ENCODE measurements around the gene HSPA1L. TPM values are rescaled to one million over a fixed set of nuclear protein-coding genes. Genes with fewer than 3 reads are reported as not detected.

The HSPA1L gene
- polyA plus RNA-seq, 2 of the 4 experiments (the other 2 are of a cell fraction) = 1.2 to 1.7 TPM

GRCh38 chr6:31760790-31761189, 54.3 kb downstream of the HSPA1L start (continued):
- no peak for TF ChIP-seq EHMT2 (IDR thresholded peaks at IDR 0.05; ENCODE audit: low read depth)

Small RNA genes within 50 kb of the gene (small RNA-seq; reads per million reads assigned to genes)
- gene MSH5-SAPCD1 = 0 reads per million in 6 experiments
- gene RF00019 = 0 reads per million in 6 experiments
- 0 reads per million in 6 experiments for gene SAPCD1
- 3.1 to 146 (median 45.1) reads per million in 6 experiments for gene SNORD48
- 0 reads per million in 6 experiments for gene SNORD52

Other genes with a start within 250 kb of the HSPA1L start
Only the 30 nearest of the 40 such genes appear.
- gene BAG6, start 162.6 kb downstream of the HSPA1L start, polyA plus RNA-seq (2011; rRNA removed) = 50.4 and 59.4 TPM in 2 replicates
- 107 to 123 TPM (median 121 TPM) in 3 replicates for gene BAG6, start 162.6 kb downstream of the HSPA1L start, polyA plus RNA-seq (2017; fragmentation: RNase III; extraction: RNeasy Plus Mini Kit Qiagen cat#74134 plus additional on column Dnase treatment)
- 2.6 and 4.1 TPM in 2 replicates for gene APOM, start 159.4 kb downstream of the HSPA1L start, polyA plus RNA-seq (2011; rRNA removed)
- 1.5 to 2.1 TPM (median 1.9 TPM) in 3 replicates for gene APOM, start 159.4 kb downstream of the HSPA1L start, polyA plus RNA-seq (2017; fragmentation: RNase III; extraction: RNeasy Plus Mini Kit Qiagen cat#74134 plus additional on column Dnase treatment)
- gene C6orf47, start 154.5 kb downstream of the HSPA1L start, polyA plus RNA-seq (2011; rRNA removed) = 6.0 and 6.1 TPM in 2 replicates
- gene C6orf47, start 154.5 kb downstream of the HSPA1L start, polyA plus RNA-seq (2017; fragmentation: RNase III; extraction: RNeasy Plus Mini Kit Qiagen cat#74134 plus additional on column Dnase treatment) = 10.7 to 13.6 TPM (median 11.9 TPM) in 3 replicates
- gene GPANK1, start 150.3 kb downstream of the HSPA1L start, polyA plus RNA-seq (2011; rRNA removed) = 10.0 and 11.0 TPM in 2 replicates
- 9.7 to 11.7 TPM (median 11.0 TPM) in 3 replicates for gene GPANK1, start 150.3 kb downstream of the HSPA1L start, polyA plus RNA-seq (2017; fragmentation: RNase III; extraction: RNeasy Plus Mini Kit Qiagen cat#74134 plus additional on column Dnase treatment)
- gene CSNK2B, start 149.2 kb downstream of the HSPA1L start, polyA plus RNA-seq (2011; rRNA removed) = 41.8 and 61.0 TPM in 2 replicates
- 134 to 141 TPM (median 141 TPM) in 3 replicates for gene CSNK2B, start 149.2 kb downstream of the HSPA1L start, polyA plus RNA-seq (2017; fragmentation: RNase III; extraction: RNeasy Plus Mini Kit Qiagen cat#74134 plus additional on column Dnase treatment)
- gene LY6G5B, start 145.3 kb downstream of the HSPA1L start, polyA plus RNA-seq (2011; rRNA removed) = 5.9 and 6.7 TPM in 2 replicates
- 9.0 to 12.3 TPM (median 9.9 TPM) in 3 replicates for gene LY6G5B, start 145.3 kb downstream of the HSPA1L start, polyA plus RNA-seq (2017; fragmentation: RNase III; extraction: RNeasy Plus Mini Kit Qiagen cat#74134 plus additional on column Dnase treatment)
- 1.2 and 1.6 TPM in 2 replicates for gene LY6G5C, start 134.2 kb downstream of the HSPA1L start, polyA plus RNA-seq (2011; rRNA removed)
- 1.5 to 1.9 TPM (median 1.6 TPM) in 3 replicates for gene LY6G5C, start 134.2 kb downstream of the HSPA1L start, polyA plus RNA-seq (2017; fragmentation: RNase III; extraction: RNeasy Plus Mini Kit Qiagen cat#74134 plus additional on column Dnase treatment)
- gene ABHD16A, start 112.0 kb downstream of the HSPA1L start, polyA plus RNA-seq (2011; rRNA removed) = 22.3 and 22.6 TPM in 2 replicates
- gene ABHD16A, start 112.0 kb downstream of the HSPA1L start, polyA plus RNA-seq (2017; fragmentation: RNase III; extraction: RNeasy Plus Mini Kit Qiagen cat#74134 plus additional on column Dnase treatment) = 14.5 to 16.6 TPM (median 16.2 TPM) in 3 replicates
- gene LY6G6F, start 108.4 kb downstream of the HSPA1L start, polyA plus RNA-seq (2011; rRNA removed) = not detected in 2 replicates
- gene LY6G6F, start 108.4 kb downstream of the HSPA1L start, polyA plus RNA-seq (2017; fragmentation: RNase III; extraction: RNeasy Plus Mini Kit Qiagen cat#74134 plus additional on column Dnase treatment) = not detected in 3 replicates
- gene LY6G6D, start 99.9 kb downstream of the HSPA1L start, polyA plus RNA-seq (2011; rRNA removed) = not detected in 2 replicates
- gene LY6G6D, start 99.9 kb downstream of the HSPA1L start, polyA plus RNA-seq (2017; fragmentation: RNase III; extraction: RNeasy Plus Mini Kit Qiagen cat#74134 plus additional on column Dnase treatment) = not detected in 3 replicates
- 0.08 and 0.11 TPM in 2 replicates for gene LY6G6C, start 93.5 kb downstream of the HSPA1L start, polyA plus RNA-seq (2011; rRNA removed)
- 0.11 to 0.21 TPM in 2 of 3 replicates, not detected in the other for gene LY6G6C, start 93.5 kb downstream of the HSPA1L start, polyA plus RNA-seq (2017; fragmentation: RNase III; extraction: RNeasy Plus Mini Kit Qiagen cat#74134 plus additional on column Dnase treatment)
- not detected in 2 replicates for gene MPIG6B, start 91.9 kb downstream of the HSPA1L start, polyA plus RNA-seq (2011; rRNA removed)
- gene MPIG6B, start 91.9 kb downstream of the HSPA1L start, polyA plus RNA-seq (2017; fragmentation: RNase III; extraction: RNeasy Plus Mini Kit Qiagen cat#74134 plus additional on column Dnase treatment) = not detected in 3 replicates
- 19.3 and 20.6 TPM in 2 replicates for gene DDAH2, start 86.0 kb downstream of the HSPA1L start, polyA plus RNA-seq (2011; rRNA removed)
- gene DDAH2, start 86.0 kb downstream of the HSPA1L start, polyA plus RNA-seq (2017; fragmentation: RNase III; extraction: RNeasy Plus Mini Kit Qiagen cat#74134 plus additional on column Dnase treatment) = 44.8 to 57.3 TPM (median 54.5 TPM) in 3 replicates
- 346 and 397 TPM in 2 replicates for gene CLIC1, start 78.8 kb downstream of the HSPA1L start, polyA plus RNA-seq (2011; rRNA removed)
- 249 to 283 TPM (median 251 TPM) in 3 replicates for gene CLIC1, start 78.8 kb downstream of the HSPA1L start, polyA plus RNA-seq (2017; fragmentation: RNase III; extraction: RNeasy Plus Mini Kit Qiagen cat#74134 plus additional on column Dnase treatment)
- 36.5 and 42.6 TPM in 2 replicates for gene MSH5, start 75.3 kb downstream of the HSPA1L start, polyA plus RNA-seq (2011; rRNA removed)
- 17.1 to 18.8 TPM (median 17.4 TPM) in 3 replicates for gene MSH5, start 75.3 kb downstream of the HSPA1L start, polyA plus RNA-seq (2017; fragmentation: RNase III; extraction: RNeasy Plus Mini Kit Qiagen cat#74134 plus additional on column Dnase treatment)
- gene SAPCD1, start 52.6 kb downstream of the HSPA1L start, polyA plus RNA-seq (2011; rRNA removed) = 3.3 and 6.9 TPM in 2 replicates
- gene SAPCD1, start 52.6 kb downstream of the HSPA1L start, polyA plus RNA-seq (2017; fragmentation: RNase III; extraction: RNeasy Plus Mini Kit Qiagen cat#74134 plus additional on column Dnase treatment) = 5.8 to 7.5 TPM (median 7.1 TPM) in 3 replicates
- 1.1 TPM in 2 replicates for gene VWA7, start 38.0 kb downstream of the HSPA1L start, polyA plus RNA-seq (2011; rRNA removed)
- 0.95 to 1.1 TPM (median 0.98 TPM) in 3 replicates for gene VWA7, start 38.0 kb downstream of the HSPA1L start, polyA plus RNA-seq (2017; fragmentation: RNase III; extraction: RNeasy Plus Mini Kit Qiagen cat#74134 plus additional on column Dnase treatment)
- gene VARS1, start 19.5 kb downstream of the HSPA1L start, polyA plus RNA-seq (2011; rRNA removed) = 17.7 and 24.7 TPM in 2 replicates
- 57.2 to 58.4 TPM (median 58.3 TPM) in 3 replicates for gene VARS1, start 19.5 kb downstream of the HSPA1L start, polyA plus RNA-seq (2017; fragmentation: RNase III; extraction: RNeasy Plus Mini Kit Qiagen cat#74134 plus additional on column Dnase treatment)
- gene LSM2, start 8.3 kb downstream of the HSPA1L start, polyA plus RNA-seq (2011; rRNA removed) = 54.7 and 73.8 TPM in 2 replicates
- gene LSM2, start 8.3 kb downstream of the HSPA1L start, polyA plus RNA-seq (2017; fragmentation: RNase III; extraction: RNeasy Plus Mini Kit Qiagen cat#74134 plus additional on column Dnase treatment) = 58.9 to 65.3 TPM (median 59.6 TPM) in 3 replicates
- gene HSPA1A, start 260 bp upstream of the HSPA1L start, polyA plus RNA-seq (2011; rRNA removed) = 88.2 and 122 TPM in 2 replicates
- gene HSPA1A, start 260 bp upstream of the HSPA1L start, polyA plus RNA-seq (2017; fragmentation: RNase III; extraction: RNeasy Plus Mini Kit Qiagen cat#74134 plus additional on column Dnase treatment) = 129 to 204 TPM (median 194 TPM) in 3 replicates
- 52.7 and 70.6 TPM in 2 replicates for gene HSPA1B, start 12.5 kb upstream of the HSPA1L start, polyA plus RNA-seq (2011; rRNA removed)
- 56.7 to 125 TPM (median 98.6 TPM) in 3 replicates for gene HSPA1B, start 12.5 kb upstream of the HSPA1L start, polyA plus RNA-seq (2017; fragmentation: RNase III; extraction: RNeasy Plus Mini Kit Qiagen cat#74134 plus additional on column Dnase treatment)
- 15.8 and 20.6 TPM in 2 replicates for gene NEU1, start 47.5 kb upstream of the HSPA1L start, polyA plus RNA-seq (2011; rRNA removed)
- 12.8 to 19.2 TPM (median 16.0 TPM) in 3 replicates for gene NEU1, start 47.5 kb upstream of the HSPA1L start, polyA plus RNA-seq (2017; fragmentation: RNase III; extraction: RNeasy Plus Mini Kit Qiagen cat#74134 plus additional on column Dnase treatment)
- 0.24 and 0.27 TPM in 2 replicates for gene SLC44A4, start 63.7 kb upstream of the HSPA1L start, polyA plus RNA-seq (2011; rRNA removed)
- not detected in 3 replicates for gene SLC44A4, start 63.7 kb upstream of the HSPA1L start, polyA plus RNA-seq (2017; fragmentation: RNase III; extraction: RNeasy Plus Mini Kit Qiagen cat#74134 plus additional on column Dnase treatment)
- 15.4 and 16.4 TPM in 2 replicates for gene EHMT2, start 82.4 kb upstream of the HSPA1L start, polyA plus RNA-seq (2011; rRNA removed)
- 27.0 to 32.3 TPM (median 30.9 TPM) in 3 replicates for gene EHMT2, start 82.4 kb upstream of the HSPA1L start, polyA plus RNA-seq (2017; fragmentation: RNase III; extraction: RNeasy Plus Mini Kit Qiagen cat#74134 plus additional on column Dnase treatment)
- gene ZBTB12, start 86.8 kb upstream of the HSPA1L start, polyA plus RNA-seq (2011; rRNA removed) = 2.2 and 2.9 TPM in 2 replicates
- 8.4 to 10.1 TPM (median 10.0 TPM) in 3 replicates for gene ZBTB12, start 86.8 kb upstream of the HSPA1L start, polyA plus RNA-seq (2017; fragmentation: RNase III; extraction: RNeasy Plus Mini Kit Qiagen cat#74134 plus additional on column Dnase treatment)
- 0.83 and 0.87 TPM in 2 replicates for gene C2, start 112.4 kb upstream of the HSPA1L start, polyA plus RNA-seq (2011; rRNA removed)
- 0.22 to 0.41 TPM (median 0.36 TPM) in 3 replicates for gene C2, start 112.4 kb upstream of the HSPA1L start, polyA plus RNA-seq (2017; fragmentation: RNase III; extraction: RNeasy Plus Mini Kit Qiagen cat#74134 plus additional on column Dnase treatment)
- 5.6 and 8.6 TPM in 2 replicates for gene CFB, start 130.8 kb upstream of the HSPA1L start, polyA plus RNA-seq (2011; rRNA removed)
- 2.7 to 4.9 TPM (median 4.4 TPM) in 3 replicates for gene CFB, start 130.8 kb upstream of the HSPA1L start, polyA plus RNA-seq (2017; fragmentation: RNase III; extraction: RNeasy Plus Mini Kit Qiagen cat#74134 plus additional on column Dnase treatment)
- 54.1 and 64.2 TPM in 2 replicates for gene NELFE, start 143.7 kb upstream of the HSPA1L start, polyA plus RNA-seq (2011; rRNA removed)
- 70.6 to 73.6 TPM (median 72.4 TPM) in 3 replicates for gene NELFE, start 143.7 kb upstream of the HSPA1L start, polyA plus RNA-seq (2017; fragmentation: RNase III; extraction: RNeasy Plus Mini Kit Qiagen cat#74134 plus additional on column Dnase treatment)
- gene SKIC2, start 143.9 kb upstream of the HSPA1L start, polyA plus RNA-seq (2011; rRNA removed) = 20.8 and 23.4 TPM in 2 replicates
- 33.2 to 40.5 TPM (median 37.5 TPM) in 3 replicates for gene SKIC2, start 143.9 kb upstream of the HSPA1L start, polyA plus RNA-seq (2017; fragmentation: RNase III; extraction: RNeasy Plus Mini Kit Qiagen cat#74134 plus additional on column Dnase treatment)
- gene DXO, start 156.9 kb upstream of the HSPA1L start, polyA plus RNA-seq (2011; rRNA removed) = 12.7 and 16.0 TPM in 2 replicates
- gene DXO, start 156.9 kb upstream of the HSPA1L start, polyA plus RNA-seq (2017; fragmentation: RNase III; extraction: RNeasy Plus Mini Kit Qiagen cat#74134 plus additional on column Dnase treatment) = 11.6 to 15.6 TPM (median 14.6 TPM) in 3 replicates